Measurements from ENCODE around the gene CDC34.

DNA sequence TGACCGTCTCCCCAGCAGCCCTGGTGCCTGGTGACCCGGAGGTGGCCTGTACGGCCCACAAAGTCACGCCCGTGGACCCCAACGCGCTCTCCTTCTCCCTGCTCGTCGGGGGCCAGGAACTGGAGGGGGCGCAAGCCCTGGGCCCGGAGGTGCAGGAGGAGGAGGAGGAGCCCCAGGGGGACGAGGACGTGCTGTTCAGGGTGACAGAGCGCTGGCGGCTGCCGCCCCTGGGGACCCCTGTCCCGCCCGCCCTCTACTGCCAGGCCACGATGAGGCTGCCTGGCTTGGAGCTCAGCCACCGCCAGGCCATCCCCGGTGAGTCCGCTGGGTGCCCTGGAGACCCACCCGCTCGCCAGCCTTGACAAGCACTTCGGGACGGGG, 33.1 kb upstream of the CDC34 start:
- TF ChIP-seq POLR2A (IDR thresholded peaks at IDR 0.05; ENCODE audit: low read depth, low read length) (no peak), POLR2AphosphoS5 (IDR thresholded peaks at IDR 0.05; ENCODE audit: low read depth, low read length) (no peak), TAF1 (IDR thresholded peaks at IDR 0.05; ENCODE audit: borderline replicate concordance, low read depth, low read length) (no peak)

Data from GM12892 (cell line).